SU-DHL-6 (cell line): ENCODE measurements around the gene SMTNL1.
"Not testable (repeated sequence)": the region's sequence is repeated elsewhere in the genome, so short reads cannot be mapped to it uniquely, and the experiment has no call there.

ENCODE experiments used
- CTCF ChIP-seq: fragments of 200-600 bp; sonication (generic); IDR thresholded peaks from one replicate; pipeline ENCODE4 v1.5.1; 2017; ENCODE audit warnings: antibody characterized with exemption, mild to moderate bottlenecking, low read length, moderate library complexity; ENCODE audit not compliant: insufficient read depth, poor library complexity, severe bottlenecking
- EZH2phosphoT487 ChIP-seq: fragments of 200-600 bp; sonication (generic), shearing (Covaris generic); conservative IDR thresholded peaks from 2 replicates; pipeline ENCODE4 v1.6.1; 2018; ENCODE audit warnings: mild to moderate bottlenecking, antibody characterized with exemption, low read length, moderate library complexity, mixed read lengths

DNA sequence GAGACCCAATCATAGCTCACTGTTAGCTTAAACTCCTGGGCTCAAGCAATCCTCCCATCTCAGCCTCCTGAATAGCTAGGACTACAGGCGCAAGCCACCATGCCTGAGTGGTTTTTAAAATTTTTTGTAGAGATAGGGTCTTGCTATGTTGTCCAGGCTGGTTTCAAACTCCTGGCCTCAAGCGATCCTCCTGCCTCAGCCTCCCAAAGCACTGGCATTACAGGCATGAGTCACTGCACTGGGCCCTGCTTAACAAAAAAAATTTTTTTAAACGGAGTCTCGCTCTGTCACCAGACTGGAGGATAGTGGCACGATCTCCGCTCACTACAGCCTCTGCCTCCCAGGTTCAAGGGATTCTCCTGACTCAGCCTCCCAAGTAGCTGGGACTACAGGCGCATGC, 2.9 kb upstream of the SMTNL1 start:
- not testable (repeated sequence) for TF ChIP-seq CTCF, EZH2phosphoT487
